Peyer's patch (tissue), 4 donors: Measurements from ENCODE around the gene RPS21.

Experiments
- CTCF ChIP-seq, 6 experiments: fragments of 450-650 bp in 4 of 6; fragments of 200-600 bp in 2 of 6; sonication (generic) in 1 of 6; IDR thresholded peaks; one replicate each; pipeline ENCODE4 v1.5.1; 2017 to 2019; ENCODE audit warnings: antibody characterized with exemption in 6 of 6, mild to moderate bottlenecking in 3 of 6, moderate library complexity in 1 of 6
- POLR2A ChIP-seq, 2 donors: fragments of 450-650 bp; IDR thresholded peaks; one replicate each; pipeline ENCODE4 v1.5.1; 2017; ENCODE audit warnings: antibody characterized with exemption in 2 of 2, mild to moderate bottlenecking in 2 of 2, moderate library complexity in 2 of 2

GRCh38 chr20:62387933-62388635, 1.2 kb downstream of the RPS21 start:
- TF ChIP-seq CTCF (IDR thresholded peaks at IDR 0.05): no peak
- no peak for TF ChIP-seq POLR2A (IDR thresholded peaks at IDR 0.05)
